DND-41 (cell line): ENCODE data around the gene CCDC24.

Experiments
- CTCF ChIP-seq: IDR thresholded peaks from 2 replicates; pipeline ENCODE4 v1.5.1; 2012; ENCODE audit warnings: borderline replicate concordance, low read length, moderate library complexity, mild to moderate bottlenecking; ENCODE audit not compliant: poor library complexity, severe bottlenecking; ENCODE audit errors: extremely low read depth
- EZH2 ChIP-seq: IDR thresholded peaks from 3 replicates; pipeline ENCODE4 v1.6.1; 2012; ENCODE audit warnings: borderline replicate concordance, low read depth, mild to moderate bottlenecking, moderate library complexity, low read length, inconsistent platforms; ENCODE audit not compliant: severe bottlenecking

GRCh38 chr1:43986712-43987111, 4.7 kb upstream of the CCDC24 start:
- TF ChIP-seq CTCF (no peak), EZH2 (no peak)
